Choroid plexus epithelial cell (primary cell): ENCODE measurements around the gene CRYZL1.

ENCODE experiments used
- DNase-seq: peaks from one replicate; pipeline ENCODE4 v3.0.0-alpha.2; 2010; ENCODE audit warnings: low read depth
- H3K4me3 ChIP-seq: 2 replicates; pipeline ENCODE4 v1.5.1; 2011; ENCODE audit warnings: low read depth, mild to moderate bottlenecking, control low read depth, low read length, moderate library complexity
- TF ChIP-seq, protein P1 (sequence below): conservative IDR thresholded peaks from 2 replicates; pipeline ENCODE4 v1.5.1; 2011; ENCODE audit warnings: low read depth, mild to moderate bottlenecking, control low read depth, inconsistent platforms, low read length, moderate library complexity

The CRYZL1 gene

GRCh38 chr21:33641352-33642026 lies at the start of gene CRYZL1:
CRYZL1 (minus strand) TSS chr21:33641741; CDS start chr21:33631551, 10,190 bp downstream.
- H3K4me3 ChIP-seq: peak within 1 kb of the TSS; percentile 76
- TF ChIP-seq, protein P1, sequence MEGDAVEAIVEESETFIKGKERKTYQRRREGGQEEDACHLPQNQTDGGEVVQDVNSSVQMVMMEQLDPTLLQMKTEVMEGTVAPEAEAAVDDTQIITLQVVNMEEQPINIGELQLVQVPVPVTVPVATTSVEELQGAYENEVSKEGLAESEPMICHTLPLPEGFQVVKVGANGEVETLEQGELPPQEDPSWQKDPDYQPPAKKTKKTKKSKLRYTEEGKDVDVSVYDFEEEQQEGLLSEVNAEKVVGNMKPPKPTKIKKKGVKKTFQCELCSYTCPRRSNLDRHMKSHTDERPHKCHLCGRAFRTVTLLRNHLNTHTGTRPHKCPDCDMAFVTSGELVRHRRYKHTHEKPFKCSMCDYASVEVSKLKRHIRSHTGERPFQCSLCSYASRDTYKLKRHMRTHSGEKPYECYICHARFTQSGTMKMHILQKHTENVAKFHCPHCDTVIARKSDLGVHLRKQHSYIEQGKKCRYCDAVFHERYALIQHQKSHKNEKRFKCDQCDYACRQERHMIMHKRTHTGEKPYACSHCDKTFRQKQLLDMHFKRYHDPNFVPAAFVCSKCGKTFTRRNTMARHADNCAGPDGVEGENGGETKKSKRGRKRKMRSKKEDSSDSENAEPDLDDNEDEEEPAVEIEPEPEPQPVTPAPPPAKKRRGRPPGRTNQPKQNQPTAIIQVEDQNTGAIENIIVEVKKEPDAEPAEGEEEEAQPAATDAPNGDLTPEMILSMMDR: no peak

GRCh38 chr21:33690874-33691273 lies 49.3 kb upstream of the CRYZL1 start:
- TF ChIP-seq, protein P1: no peak
- DNase-seq: no peak
- H3K4me3 ChIP-seq: no peak overlapping the region

More at GRCh38 chr21:33641352-33642026, at the start of gene CRYZL1:
- peak; percentile 100 for DNase-seq

DNA sequence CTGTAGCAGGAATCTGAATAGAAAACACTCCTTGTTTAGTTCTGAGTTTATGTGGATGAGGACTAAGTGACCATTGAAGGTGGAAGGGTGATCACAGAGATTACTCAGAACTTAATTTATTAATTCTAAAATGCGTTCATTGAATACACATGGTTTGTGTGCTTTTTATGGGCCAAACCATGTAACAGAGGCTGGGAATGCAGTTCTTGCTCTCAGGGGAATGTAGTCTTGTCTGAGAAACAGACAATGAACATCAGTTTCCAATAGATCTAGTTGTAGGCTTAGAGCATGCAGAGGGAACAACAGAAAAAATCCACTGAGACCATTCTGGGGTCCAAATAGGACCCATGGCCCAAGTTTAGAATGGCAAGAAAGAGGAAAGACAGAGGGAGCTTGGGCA lies 46.8 kb upstream of the CRYZL1 start:
- peak; percentile 44 for DNase-seq
- H3K4me3 ChIP-seq: no peak overlapping the region
- TF ChIP-seq, protein P1: no peak

GRCh38 chr21:33687634-33688033 lies 46.1 kb upstream of the CRYZL1 start:
- TF ChIP-seq, protein P1: no peak
- no peak overlapping the region for H3K4me3 ChIP-seq
- DNase-seq: no peak

DNA sequence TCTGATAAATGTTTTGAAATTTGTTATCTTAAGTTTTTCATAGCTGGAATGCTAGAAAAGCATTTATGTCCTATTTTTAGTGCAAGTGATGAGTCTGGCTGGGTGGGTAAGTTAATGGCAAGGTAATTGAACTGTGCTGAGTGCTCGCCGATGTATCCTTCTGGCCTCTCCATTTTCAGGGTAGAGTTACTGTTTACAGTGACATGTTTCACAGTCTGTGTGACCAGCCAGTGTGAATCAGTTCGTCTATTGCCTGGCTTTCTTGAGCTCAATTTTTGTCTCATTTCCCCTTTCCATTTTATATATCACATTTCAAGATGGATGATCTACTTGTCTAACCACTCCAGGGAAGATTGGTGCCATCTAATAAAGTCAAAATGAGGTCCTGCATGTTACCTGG lies 44.8 kb upstream of the CRYZL1 start:
- DNase-seq: no peak
- no peak overlapping the region for H3K4me3 ChIP-seq
- TF ChIP-seq, protein P1: no peak

- TF ChIP-seq, protein P1: no peak
- H3K4me3 ChIP-seq: no peak overlapping the region
- peak; percentile 88 for DNase-seq
Observed at GRCh38 chr21:33685613-33686197, 44.2 kb upstream of the CRYZL1 start.
